Measurements from ENCODE around the gene AOPEP. TPM values are rescaled to one million over a fixed set of nuclear protein-coding genes. Genes with fewer than 3 reads are reported as not detected.
"Not testable (repeated sequence)": the region's sequence is repeated elsewhere in the genome, so short reads cannot be mapped to it uniquely, and the experiment has no call there.

Gene AOPEP
- total RNA-seq, 1 experiment from 2014 or later: 119 TPM

DNA sequence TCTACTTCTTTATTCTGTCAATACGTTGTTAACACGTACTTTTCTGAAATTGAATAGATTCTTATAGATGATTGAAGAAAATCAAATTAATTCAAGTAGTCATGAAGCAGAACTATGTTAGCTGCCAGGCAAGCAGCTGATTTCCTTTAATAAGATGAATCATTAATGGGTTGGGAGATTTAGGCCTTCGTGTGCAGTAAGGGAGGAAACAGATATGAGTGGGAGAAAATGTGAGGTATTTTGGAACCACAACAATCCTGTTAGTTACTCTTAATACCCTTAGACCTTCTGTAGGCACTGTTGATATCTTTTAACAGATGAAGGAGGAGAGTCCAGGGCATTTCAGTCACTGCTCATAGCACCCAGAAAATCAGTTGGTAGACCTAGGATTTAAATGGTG lies 121.0 kb downstream of the AOPEP start:
- DNase-seq (ENCODE audit: low read depth): peak; percentile 81

DNA sequence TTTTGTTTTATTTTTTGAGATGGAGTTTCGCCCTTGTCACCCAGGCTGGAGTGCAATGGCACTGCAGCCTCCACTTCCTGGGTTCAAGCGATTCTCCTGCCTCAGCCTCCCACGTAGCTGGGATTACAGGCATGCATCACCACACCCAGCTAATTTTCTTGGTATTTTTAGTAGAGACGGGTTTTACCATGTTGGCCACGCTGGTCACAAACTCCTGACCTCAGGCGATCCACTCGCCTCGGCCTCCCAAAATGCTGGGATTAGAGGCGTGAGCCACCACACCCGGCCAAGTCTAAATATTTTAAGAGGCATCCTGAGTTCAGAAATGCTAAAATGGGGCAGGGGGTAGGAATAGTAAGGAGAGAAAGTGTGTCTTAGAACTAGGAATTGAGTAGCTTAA lies 122.3 kb downstream of the AOPEP start:
- not testable (repeated sequence) for DNase-seq (ENCODE audit: low read depth)

DNA sequence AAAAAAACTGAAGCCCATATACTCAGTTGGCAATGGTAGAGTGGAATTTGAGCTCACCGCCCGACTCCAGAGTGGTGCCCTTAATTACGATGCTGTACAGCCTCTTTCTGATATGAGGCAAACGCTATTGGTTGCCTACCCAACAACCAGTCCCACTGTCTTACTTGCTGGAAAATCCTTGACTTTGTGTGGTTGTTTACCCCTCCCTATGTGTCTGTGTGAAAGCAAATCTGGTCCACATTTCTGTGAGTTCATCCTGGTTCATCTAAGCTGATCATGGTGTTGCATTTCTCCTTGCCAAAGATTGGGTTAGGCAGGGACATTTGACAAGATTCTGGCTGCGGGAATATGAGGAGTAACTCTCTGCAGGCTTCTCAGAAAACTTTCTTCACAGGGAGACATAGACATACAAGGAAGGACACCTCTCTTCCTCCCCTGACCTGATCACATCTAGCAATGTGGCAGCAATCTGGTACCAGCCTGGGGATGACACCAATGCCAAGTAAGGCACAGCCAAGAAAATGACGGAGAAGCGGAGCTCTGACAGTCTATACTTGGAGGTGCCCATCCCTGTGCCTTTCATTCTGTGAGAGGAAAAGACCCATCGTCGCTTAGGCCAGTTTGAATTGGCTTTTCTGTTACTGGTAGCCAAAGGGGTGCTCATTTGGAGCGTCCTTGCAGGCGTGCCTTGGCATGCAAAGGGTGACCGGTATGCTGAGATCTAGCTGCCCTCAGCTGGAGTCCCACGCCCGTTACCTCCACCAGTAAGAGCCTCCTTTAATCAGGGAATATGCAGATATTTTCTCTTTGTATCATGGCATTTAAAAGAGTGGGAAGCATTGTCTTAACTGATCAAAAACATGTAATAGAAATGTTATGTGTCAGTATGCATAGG lies 124.3 kb downstream of the AOPEP start:
- DNase-seq (ENCODE audit: low read depth): no peak

DNA sequence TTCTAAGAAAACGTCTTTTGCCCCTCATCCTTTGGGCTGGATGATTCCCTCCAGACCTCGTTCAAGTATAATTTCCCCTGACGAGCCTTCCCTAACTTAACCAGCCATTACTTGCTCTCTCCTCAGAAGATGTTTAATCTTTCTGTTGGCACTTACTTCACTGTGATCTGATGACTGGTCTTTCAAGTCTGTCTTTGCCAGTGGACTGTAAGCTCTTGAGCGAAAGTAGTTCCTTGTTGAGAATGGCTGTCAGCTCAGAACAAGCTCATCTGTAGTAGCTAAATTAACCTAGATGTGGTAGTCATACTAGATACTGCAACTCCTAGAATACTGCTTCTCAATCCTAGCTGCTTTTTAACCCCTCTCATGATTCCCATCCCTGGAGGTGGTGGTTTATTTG lies 125.0 kb downstream of the AOPEP start:
- no peak for DNase-seq (ENCODE audit: low read depth)

GRCh38 chr9:94851892-94852291 lies 125.4 kb downstream of the AOPEP start:
- no peak for DNase-seq (ENCODE audit: low read depth)

GRCh38 chr9:94852373-94852772 lies 125.9 kb downstream of the AOPEP start:
- no peak for DNase-seq (ENCODE audit: low read depth)

DNA sequence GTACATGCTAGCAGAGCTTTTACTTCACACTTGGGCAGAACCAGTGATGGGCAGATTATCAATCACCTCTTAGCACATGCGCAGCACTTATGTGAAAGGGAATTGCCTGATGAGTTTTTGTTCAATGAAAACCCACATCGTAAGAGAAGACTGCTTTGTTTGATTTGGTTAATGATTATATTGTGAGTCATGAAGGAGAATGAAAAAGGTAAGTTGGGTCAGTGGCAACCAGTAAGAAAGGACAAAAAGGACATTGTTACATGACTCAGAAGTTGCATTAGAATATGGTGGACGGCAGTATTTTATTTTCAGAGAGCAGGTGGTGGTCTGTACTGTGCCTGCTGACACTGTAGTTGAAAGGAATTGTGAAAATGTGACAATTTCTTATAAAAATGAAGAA lies 127.4 kb downstream of the AOPEP start:
- DNase-seq (ENCODE audit: low read depth): no peak

GRCh38 chr9:94855903-94856302 lies 129.4 kb downstream of the AOPEP start:
- no peak for DNase-seq (ENCODE audit: low read depth)

DNA sequence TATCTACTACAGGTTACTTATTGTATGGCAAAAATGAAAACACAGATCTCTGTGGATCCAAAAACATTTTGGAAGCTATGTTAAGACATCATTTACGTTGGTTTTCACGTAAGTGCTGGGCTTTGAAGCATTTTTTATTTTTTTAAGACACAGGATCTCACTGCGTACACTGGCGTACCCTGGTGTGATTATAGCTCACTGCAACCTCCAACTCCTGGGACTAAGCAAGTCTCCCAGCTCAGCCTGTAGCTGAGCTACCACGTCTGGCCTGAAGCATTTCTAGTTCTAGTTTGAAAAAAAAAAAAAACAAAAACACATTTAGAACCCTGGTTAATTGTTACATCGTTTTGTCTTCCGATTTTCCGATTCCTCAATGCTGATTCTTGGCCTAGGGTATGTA lies 131.3 kb downstream of the AOPEP start:
- DNase-seq (ENCODE audit: low read depth): no peak

GRCh38 chr9:94859226-94859625 lies 132.7 kb downstream of the AOPEP start:
- no peak for DNase-seq (ENCODE audit: low read depth)

DNA sequence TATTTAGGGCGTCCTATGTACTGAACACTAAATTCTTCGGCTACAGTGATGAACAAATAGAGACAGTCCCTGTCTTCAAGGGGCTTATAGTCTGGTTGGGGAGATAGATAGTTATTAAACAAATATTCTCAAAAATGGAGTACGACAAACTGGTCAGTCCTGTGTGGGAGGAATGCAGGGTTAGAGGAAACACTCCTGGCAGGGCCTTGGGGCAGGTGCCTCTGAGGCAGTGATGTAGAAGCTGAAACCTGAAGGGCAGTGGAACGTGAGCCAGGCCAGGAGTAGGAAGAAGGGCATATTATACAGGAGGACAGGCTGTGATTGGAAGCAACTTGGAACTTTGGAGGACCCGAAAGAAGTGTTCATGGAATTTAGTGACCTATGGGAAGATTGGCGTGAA lies 133.4 kb downstream of the AOPEP start:
- no peak for DNase-seq (ENCODE audit: low read depth)

DNA sequence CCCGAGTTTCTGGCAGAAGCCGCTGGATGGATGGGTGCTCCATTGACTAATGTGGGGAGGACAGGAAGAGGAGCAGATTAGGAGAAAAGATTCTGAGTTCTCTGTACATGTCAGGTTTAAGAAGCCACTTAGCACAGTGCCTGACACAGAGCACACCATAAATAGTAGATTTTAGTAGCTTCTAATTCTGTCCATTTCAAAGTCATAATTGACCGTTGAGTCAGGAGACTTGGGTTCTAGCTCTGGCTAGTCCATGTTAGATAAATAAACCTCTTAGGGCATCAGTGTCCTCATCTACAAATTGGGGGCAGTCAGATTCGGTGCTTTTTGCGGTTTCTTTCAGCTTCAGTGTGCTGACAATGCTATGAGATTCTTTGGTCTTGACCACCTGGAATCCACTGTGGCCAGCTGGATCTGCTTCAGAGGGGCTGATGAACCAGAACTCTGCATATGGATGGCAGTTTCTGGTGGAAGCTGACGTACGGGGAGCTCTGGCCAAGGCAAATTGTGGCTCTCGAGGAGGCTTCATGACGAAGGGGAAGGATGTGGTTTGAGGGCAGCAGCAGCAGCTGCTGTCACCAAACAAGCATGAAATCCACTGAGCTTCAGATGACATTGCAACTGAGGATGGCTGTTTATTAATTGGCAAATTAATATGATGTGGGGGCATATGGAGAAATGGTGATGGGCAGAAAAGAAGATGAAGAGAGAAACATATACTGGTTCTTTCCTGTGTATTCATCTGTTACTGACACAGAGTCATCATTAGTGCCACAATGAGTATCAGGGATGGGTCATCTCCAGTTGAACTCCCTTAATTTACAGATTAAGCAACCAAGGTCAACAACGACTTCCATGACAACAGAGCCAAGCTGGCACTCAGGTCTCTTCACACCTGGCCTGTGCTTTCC lies 134.4 kb downstream of the AOPEP start:
- peak; percentile 99 for DNase-seq (ENCODE audit: low read depth)

DNA sequence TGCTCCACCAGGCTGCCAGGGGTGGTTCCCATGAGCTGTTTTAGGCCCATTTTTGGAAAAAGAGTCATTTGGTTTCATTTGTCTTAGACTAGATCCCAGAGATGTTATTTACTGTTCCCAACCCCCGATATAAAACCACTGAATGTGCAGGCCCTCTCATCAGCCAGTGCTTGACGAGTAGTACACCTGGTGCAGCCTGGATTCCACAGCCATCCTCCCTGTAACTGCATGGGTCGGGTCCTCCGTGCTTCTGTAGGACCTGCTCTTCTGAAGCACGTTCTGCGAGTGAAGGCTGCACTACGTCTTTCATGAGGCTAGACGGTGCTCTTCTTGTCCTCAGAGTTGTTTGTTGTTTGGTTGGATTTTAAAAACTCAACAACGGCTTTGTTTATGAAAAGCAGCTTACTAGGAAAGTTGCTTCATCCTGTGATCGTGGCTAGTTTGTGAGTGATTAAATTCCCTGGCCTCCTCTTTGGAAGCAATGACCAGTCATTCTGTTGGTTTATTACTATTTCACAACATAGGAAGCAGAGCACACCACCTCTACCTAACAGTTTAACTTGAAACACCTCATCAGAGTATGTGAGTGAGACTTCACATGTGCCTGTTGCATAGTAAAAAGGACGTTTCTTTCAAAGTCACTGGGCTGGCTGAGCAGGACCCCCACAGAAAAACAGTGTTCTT lies 135.2 kb downstream of the AOPEP start:
- DNase-seq (ENCODE audit: low read depth): peak; percentile 69

DNA sequence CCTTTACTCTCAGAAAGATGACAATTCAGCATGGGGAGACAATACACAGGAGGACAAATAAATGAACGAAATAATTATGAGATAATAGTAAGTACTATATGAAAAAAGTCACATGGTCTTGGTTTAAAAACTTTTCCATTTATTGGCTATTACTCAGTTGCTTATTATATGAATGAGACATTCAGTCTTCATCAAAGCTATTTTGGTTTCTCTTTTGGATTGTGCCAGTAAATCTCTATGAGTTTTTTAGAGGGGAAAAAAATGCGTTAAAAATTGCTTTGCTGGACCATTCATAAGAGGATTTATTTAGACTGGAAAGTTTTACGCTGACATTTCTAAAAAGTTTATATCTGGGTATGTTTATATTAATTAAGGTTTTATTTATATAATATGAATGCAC lies 137.7 kb downstream of the AOPEP start:
- no peak for DNase-seq (ENCODE audit: low read depth)

GRCh38 chr9:94864862-94865509 lies 138.5 kb downstream of the AOPEP start:
- no peak for DNase-seq (ENCODE audit: low read depth)

- DNase-seq (ENCODE audit: low read depth): peak; percentile 68
These were observed 139.3 kb downstream of the AOPEP start for GRCh38 chr9:94865582-94866452.

DNA sequence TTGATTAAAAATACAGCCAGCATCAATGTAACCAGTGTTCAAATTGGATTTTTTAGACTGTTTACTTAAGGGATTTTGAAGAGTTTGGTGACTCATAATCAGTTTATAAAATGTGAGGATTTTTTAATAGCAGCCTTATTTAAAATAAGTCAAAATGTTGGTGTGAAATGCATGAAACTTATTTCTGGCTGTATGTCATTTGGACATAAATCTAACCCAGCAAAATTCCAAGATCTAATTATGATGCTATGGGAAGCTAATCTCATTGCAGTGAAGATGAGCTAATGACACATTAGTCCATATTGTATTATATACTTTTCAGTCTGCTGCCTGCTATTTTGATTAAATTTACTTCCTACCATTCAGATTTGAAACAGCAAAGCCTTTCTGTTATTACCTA lies 140.3 kb downstream of the AOPEP start:
- DNase-seq (ENCODE audit: low read depth): no peak

DNA sequence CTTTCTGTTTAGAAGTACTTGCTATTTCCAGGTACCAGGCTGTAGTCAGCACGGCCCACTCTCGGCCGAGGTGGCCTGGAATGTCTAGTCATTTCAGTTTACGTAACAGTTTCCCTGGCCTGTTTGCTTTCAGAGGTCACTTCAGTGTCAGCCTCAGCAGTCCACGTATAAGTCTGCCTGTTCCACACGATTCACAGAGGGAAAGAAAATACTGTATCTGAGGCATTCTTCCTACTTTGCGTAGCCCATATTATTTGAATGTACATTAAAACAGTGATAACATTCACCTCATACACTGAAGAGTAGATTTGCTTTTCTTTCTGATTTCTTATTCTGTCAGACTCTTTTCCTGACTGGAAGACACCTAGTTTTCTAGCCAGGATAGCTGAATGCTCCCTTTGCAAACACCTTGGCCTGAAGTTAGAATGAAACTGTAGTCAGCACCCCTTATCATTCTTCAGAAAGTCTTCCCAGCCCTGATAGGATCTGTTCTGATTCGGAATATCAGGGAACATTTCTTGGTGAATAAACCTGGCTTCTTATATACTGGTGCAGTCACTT lies 140.9 kb downstream of the AOPEP start:
- DNase-seq (ENCODE audit: low read depth): peak; percentile 83

DNA sequence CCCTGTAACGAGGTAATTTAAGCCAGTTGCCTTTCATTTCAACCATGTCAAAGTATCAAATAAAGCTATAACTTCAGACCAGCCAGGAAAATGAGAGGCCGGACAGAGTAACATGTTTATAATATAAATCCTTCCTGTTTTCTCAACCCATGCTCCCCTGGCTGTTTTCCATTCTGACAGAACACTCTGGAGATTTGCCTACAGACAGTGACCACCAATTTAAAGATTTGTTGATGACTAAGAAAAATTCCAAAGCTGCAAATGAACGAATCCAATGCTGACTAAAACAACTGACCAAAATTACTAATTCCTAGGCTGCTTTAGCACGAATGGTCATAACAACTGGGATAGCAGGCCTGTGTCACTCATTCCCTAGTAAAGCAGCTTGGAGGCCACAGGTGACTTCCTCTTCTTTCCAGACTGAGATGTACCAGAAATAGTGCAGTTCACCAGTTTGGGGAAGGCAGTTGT lies 141.4 kb downstream of the AOPEP start:
- peak; percentile 95 for DNase-seq (ENCODE audit: low read depth)

DNA sequence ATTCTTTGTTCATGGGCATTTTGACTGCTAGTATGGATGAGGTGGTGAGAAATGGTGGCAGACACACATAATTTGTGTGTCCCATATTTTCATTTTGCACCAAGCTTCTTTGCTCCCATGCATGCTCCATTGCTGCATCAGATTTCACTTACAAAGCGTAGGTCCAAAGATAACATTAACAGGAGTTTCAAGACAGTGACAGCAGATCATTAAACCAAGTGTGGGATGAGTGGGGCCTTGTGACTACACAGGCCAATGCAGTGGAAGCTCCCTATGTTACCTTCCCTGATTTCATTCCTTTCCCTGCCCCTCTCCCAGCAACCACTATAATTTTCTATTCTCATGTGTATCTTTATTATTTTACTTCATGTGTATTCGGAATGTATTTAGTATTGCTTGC lies 142.0 kb downstream of the AOPEP start:
- DNase-seq (ENCODE audit: low read depth): no peak

Data from RPMI7951 (cell line).